HG02973 (cell line): ENCODE results near the gene MRPL21.

Source experiments
- ATAC-seq: cut with Tn5 transposase; IDR thresholded peaks from one replicate; pipeline ENCODE4 v1.9.1; 2021; ENCODE audit warnings: moderate library complexity; ENCODE audit not compliant: unreplicated experiment

Gene MRPL21

DNA sequence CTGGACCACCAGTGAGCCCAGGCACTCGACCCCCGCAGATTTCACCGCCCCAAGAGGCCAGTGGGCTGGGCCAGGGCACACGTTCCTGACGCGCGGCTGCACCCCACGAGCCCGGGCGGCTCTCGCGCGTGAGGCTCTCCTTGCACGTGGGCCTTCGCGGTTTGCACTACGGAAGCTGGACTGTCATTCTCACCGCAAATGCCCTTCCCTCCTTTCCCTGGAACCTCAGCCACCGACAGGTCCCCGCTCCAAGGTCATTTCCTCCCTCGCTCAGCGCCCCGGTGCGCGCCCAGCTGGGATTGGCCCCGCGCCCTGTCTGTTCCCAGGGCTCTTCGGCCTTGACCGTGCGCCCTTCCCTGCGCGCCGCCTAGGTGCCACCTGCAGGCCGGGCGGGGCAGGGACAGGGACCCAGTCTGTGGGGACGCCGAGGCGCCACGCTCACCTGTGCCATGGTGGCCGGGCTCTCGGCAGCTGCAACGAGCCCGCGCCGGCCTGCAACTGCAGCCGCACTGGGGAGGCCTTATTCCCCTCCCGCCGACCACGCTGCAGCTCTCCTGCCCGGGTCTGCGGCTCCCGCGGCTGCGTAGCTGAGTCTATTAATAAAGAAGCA, 59.8 kb downstream of the MRPL21 start:
- no peak for ATAC-seq

DNA sequence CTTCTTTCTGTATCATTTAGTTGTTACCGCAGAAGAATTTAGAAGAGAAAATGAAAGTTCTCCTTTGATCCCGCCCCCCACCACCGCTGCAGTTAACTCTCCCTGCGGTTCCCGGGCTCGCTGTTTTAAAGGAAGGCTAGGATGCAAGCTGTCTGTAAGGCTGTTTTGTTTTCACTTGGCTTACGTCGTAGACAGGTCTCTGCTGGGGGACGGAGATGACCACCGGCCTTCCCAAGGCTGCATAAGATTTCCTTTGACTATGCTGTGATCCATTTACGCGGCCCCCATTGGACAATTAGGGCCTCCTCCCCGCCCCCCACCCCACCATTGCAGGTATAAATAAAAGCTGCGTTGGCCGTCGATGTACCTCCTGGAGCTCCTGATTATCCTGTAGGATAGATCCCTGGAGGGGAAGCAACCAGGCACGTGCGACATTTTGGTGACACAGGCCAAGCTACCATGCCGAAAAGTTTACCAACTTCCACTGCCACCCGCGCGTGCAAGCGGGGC, 60.5 kb downstream of the MRPL21 start:
- no peak for ATAC-seq

DNA sequence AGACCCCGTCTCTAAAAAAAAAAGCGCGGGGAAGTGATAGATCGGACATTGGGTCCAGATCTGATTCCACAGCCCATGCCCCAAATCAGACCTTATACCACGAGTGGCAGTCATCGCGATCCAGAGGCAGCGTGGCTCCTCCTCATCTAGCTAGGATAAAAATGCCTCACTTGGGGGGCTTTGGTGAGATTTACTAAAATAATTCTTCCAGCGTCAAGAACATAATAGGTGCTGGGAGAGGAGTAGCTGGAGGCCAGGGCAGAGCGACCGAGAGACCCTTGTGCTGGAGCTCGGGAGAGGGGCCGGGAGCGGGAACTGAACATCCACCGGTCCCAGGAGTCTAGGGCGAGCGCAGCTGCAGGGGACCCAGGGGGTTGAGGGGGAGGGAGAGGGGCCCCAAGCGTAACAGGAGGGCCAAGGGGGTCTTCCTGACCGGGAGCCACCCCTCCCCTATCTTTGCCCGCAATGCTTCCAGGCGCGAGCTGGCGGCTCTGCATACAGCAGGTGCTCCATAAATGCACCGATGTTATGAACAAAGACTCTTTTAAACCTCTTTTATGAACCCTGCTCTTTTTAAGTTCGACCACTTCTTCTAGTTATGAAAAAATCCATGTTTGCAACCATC, 61.1 kb downstream of the MRPL21 start:
- no peak for ATAC-seq

DNA sequence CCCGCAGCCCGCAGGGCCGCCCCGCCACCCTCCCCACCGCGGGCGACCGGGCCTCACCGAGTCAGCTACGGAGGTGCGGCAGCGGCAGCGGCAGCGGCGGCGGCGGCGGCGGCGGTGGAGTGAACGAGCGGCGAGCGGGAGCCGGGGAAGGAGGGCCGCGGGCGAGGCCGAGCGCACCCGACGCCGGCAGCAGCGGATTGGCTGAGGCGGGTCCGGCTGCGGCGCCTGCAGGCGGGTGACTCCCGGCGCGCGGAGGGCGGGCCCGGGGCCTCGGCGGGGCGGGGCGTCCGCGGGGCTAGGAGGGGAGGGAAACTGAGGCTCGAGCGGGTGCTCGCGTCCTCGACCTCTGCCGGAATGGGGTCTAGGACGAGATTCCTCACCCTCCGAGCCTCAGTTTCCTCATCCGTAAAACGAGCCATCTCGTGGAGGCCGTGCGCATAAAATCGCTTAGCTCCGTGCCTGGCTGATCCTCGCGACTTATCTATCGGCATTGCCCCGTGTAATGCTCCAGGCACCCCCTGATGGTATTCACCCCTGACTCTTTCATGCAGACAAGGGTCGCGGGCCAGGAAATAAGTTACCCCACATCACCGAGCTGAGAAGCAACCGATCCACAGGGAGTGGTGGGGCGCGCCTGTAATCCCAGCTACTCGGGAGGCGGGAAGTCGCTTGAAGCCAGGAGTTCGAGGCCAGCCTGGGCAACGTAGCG, 61.8 kb downstream of the MRPL21 start, which contains the start of gene CPT1A:
Gene CPT1A (minus strand): TSS at position 199 of the 709 bp plus-strand sequence. CDS start 26,442 bp downstream, outside the sequence.
- peak; percentile 32 for ATAC-seq
